IMR-90 (cell line): ENCODE measurements around the gene CEBPE. TPM values are rescaled to one million over a fixed set of nuclear protein-coding genes. Genes with fewer than 3 reads are reported as not detected.
A peak's percentile ranks its signal among the peaks of the same experiment; 100 is the strongest.

Experiments used
- ATAC-seq: fragments of 200-7000 bp; cut with Tn5 transposase; 2 replicates; pipeline ENCODE4 v1.9.1; 2020; ENCODE audit warnings: low read depth, mild to moderate bottlenecking, moderate library complexity
- BruUV-seq: library from RNA; stranded (reverse); fragments of 400-500 nt; replicated peaks from 2 replicates; lab custom pipeline; 2021; lab: Mats Ljungman, UMichigan
- CTCF ChIA-PET: fragments of 300-600 bp; formaldehyde crosslinking; extraction: SDS; loops from one replicate; lab custom pipeline; 2021; ENCODE audit warnings: antibody characterized with exemption; lab: Yijun Ruan, JAX
- POLR2A ChIA-PET: fragments of 300-600 bp; sonication (Branson Sonifier 250); formaldehyde crosslinking; loops from one replicate; lab custom pipeline; 2022; ENCODE audit warnings: antibody characterized with exemption; ENCODE audit not compliant: unreplicated experiment; lab: Charles Lee
- DNase-seq: peaks from one replicate; pipeline ENCODE4 v3.0.0; 2013
- H2AFZ ChIP-seq: replicated peaks from 2 replicates; pipeline ENCODE3; 2013; ENCODE audit warnings: low read length, mild to moderate bottlenecking; ENCODE audit not compliant: poor library complexity
- H2AK5ac ChIP-seq: 2 replicates; pipeline ENCODE4 v1.6.1; 2013; ENCODE audit warnings: low read depth, low read length, inconsistent platforms
- H2AK9ac ChIP-seq: replicated peaks from 2 replicates; pipeline ENCODE3; 2013; ENCODE audit warnings: mild to moderate bottlenecking, low read depth, low read length, moderate library complexity; ENCODE audit not compliant: poor library complexity
- H2BK120ac ChIP-seq: 2 replicates; pipeline ENCODE4 v1.6.1; 2013; ENCODE audit warnings: low read depth, low read length, inconsistent platforms
- H2BK15ac ChIP-seq: 3 replicates; pipeline ENCODE4 v1.6.1; 2013; ENCODE audit warnings: low read depth, low read length, inconsistent platforms
- H2BK20ac ChIP-seq: 2 replicates; pipeline ENCODE4 v1.6.1; 2013; ENCODE audit warnings: low read depth, mild to moderate bottlenecking, inconsistent platforms, low read length, moderate library complexity
- H2BK5ac ChIP-seq: 2 replicates; pipeline ENCODE4 v1.6.1; 2013; ENCODE audit warnings: mild to moderate bottlenecking, low read depth, low read length, inconsistent platforms; ENCODE audit not compliant: poor library complexity, severe bottlenecking
- H3K14ac ChIP-seq: replicated peaks from 2 replicates; pipeline ENCODE4 v1.6.1; 2013; ENCODE audit warnings: low read depth, low read length, inconsistent platforms
- H3K18ac ChIP-seq: 2 replicates; pipeline ENCODE4 v1.6.1; 2013; ENCODE audit warnings: low read depth, low read length, control low read depth
- H3K23ac ChIP-seq: 2 replicates; pipeline ENCODE4 v1.6.1; 2013; ENCODE audit warnings: low read depth, low read length, inconsistent platforms
- H3K27ac ChIP-seq: 2 replicates; pipeline ENCODE4 v1.5.1; 2013; ENCODE audit warnings: mild to moderate bottlenecking, control low read depth, low read length; ENCODE audit not compliant: insufficient read depth
- H3K27me3 ChIP-seq: 2 replicates; pipeline ENCODE4 v1.6.1; 2013; ENCODE audit warnings: low read length; ENCODE audit not compliant: control insufficient read depth, insufficient read depth
- H3K36me3 ChIP-seq: 2 replicates; pipeline ENCODE4 v1.6.1; 2013; ENCODE audit warnings: low read length, mixed read lengths; ENCODE audit not compliant: control insufficient read depth, insufficient read depth
- H3K4ac ChIP-seq: 2 replicates; pipeline ENCODE4 v1.6.1; 2013; ENCODE audit warnings: low read depth, low read length, inconsistent platforms
- H3K4me1 ChIP-seq: 2 replicates; pipeline ENCODE4 v1.6.1; 2013; ENCODE audit warnings: low read length, mixed read lengths; ENCODE audit not compliant: control insufficient read depth, insufficient read depth
- H3K4me2 ChIP-seq: 2 replicates; pipeline ENCODE4 v1.6.1; 2013; ENCODE audit warnings: low read depth, mild to moderate bottlenecking, control low read depth, low read length, moderate library complexity
- H3K4me3 ChIP-seq: 2 replicates; pipeline ENCODE4 v1.5.1; 2013; ENCODE audit warnings: low read depth, mild to moderate bottlenecking, control low read depth, low read length, moderate library complexity; ENCODE audit not compliant: insufficient read depth
- H3K56ac ChIP-seq: 2 replicates; pipeline ENCODE4 v1.6.1; 2013; ENCODE audit warnings: low read length, inconsistent platforms; ENCODE audit not compliant: insufficient read depth; ENCODE audit errors: extremely low read depth
- H3K79me1 ChIP-seq, 2 experiments: 2 replicates each; pipeline ENCODE4 v1.6.1; 2013; ENCODE audit warnings: low read length in 2 of 2, inconsistent platforms in 1 of 2, low read depth in 1 of 2
- H3K9ac ChIP-seq: 2 replicates; pipeline ENCODE4 v1.6.1; 2013; ENCODE audit warnings: low read depth, low read length, control low read depth
- H3K9me1 ChIP-seq: 2 replicates; pipeline ENCODE4 v1.6.1; 2013; ENCODE audit warnings: low read length, inconsistent platforms; ENCODE audit not compliant: insufficient read depth
- H3K9me3 ChIP-seq: 2 replicates; pipeline ENCODE4 v1.6.1; 2013; ENCODE audit warnings: low read length; ENCODE audit not compliant: control insufficient read depth, insufficient read depth
- H4K20me1 ChIP-seq: 2 replicates; pipeline ENCODE4 v1.6.1; 2013; ENCODE audit warnings: low read length, inconsistent platforms; ENCODE audit not compliant: insufficient read depth
- H4K5ac ChIP-seq: 2 replicates; pipeline ENCODE4 v1.6.1; 2013; ENCODE audit warnings: mild to moderate bottlenecking, low read depth, low read length, control low read depth
- H4K8ac ChIP-seq, 2 experiments: 2 replicates each; pipeline ENCODE4 v1.6.1; 2013; ENCODE audit warnings: low read depth in 2 of 2, low read length in 2 of 2, control low read depth in 1 of 2, inconsistent platforms in 1 of 2
- H4K91ac ChIP-seq: 2 replicates; pipeline ENCODE4 v1.6.1; 2013; ENCODE audit warnings: low read depth, low read length, inconsistent platforms; ENCODE audit not compliant: insufficient read depth
- CHD1 ChIP-seq: IDR thresholded peaks from 2 replicates; pipeline ENCODE4 v1.6.1; 2012; ENCODE audit warnings: low read depth, low read length, improper control_type of control experiment
- POLR2A ChIP-seq: IDR thresholded peaks from 2 replicates; pipeline ENCODE4 v1.6.1; 2012; ENCODE audit warnings: mild to moderate bottlenecking, low read depth, low read length
- SMC3 ChIP-seq: fragments of 150-350 bp; IDR thresholded peaks from 2 replicates; pipeline ENCODE4 v1.6.1; 2016; ENCODE audit warnings: low read depth, mild to moderate bottlenecking, antibody characterized with exemption, low read length, moderate library complexity
- WGBS, 2 experiments: methylation state at CpG; one replicate each; pipeline versions ENCODE4 v1.1.5 to v1.1.7; 2013; ENCODE audit warnings: missing lambda C conversion rate in 2 of 2; ENCODE audit not compliant: insufficient read length in 1 of 2; ENCODE audit errors: extremely low coverage in 2 of 2; 5-methylcytosine and 5-hydroxymethylcytosine counted together
- dilution Hi-C: fragments of 300-500 bp; cut with HindIII; formaldehyde crosslinking; loops from one replicate; pipeline ENCODE4 v1.14.3; 2018; ENCODE audit warnings: low sequenced_read_pairs; ENCODE audit not compliant: unreplicated experiment
- in situ Hi-C: fragments of 300-500 bp; cut with MboI; formaldehyde crosslinking; loops from 3 replicates; pipeline ENCODE4 v1.14.3; 2019; ENCODE audit warnings: low sequenced_read_pairs, inconsistent platforms, mixed read lengths
- intact Hi-C: fragments of 100-400 bp; cut with micrococcal nuclease; formaldehyde crosslinking; loops from 2 replicates; pipeline ENCODE4 v1.10.0; 2022
- polyA plus RNA-seq, 3 experiments: library from polyadenylated mRNA; depleted of rRNA; stranded (reverse); fragments of >200 nt; gene quantifications; 2 replicates each; pipeline ENCODE4 v1.2.3, GENCODE V29; 2012; ENCODE audit warnings: low replicate concordance in 1 of 3
- total RNA-seq: library from RNA; depleted of rRNA; stranded (reverse); fragments of >200 nt; gene quantifications from 2 replicates; pipeline ENCODE4 v1.2.3, GENCODE V29; 2012

CEBPE gene
- total and polyA plus RNA-seq, 2 of the 4 experiments (the other 2 are of a cell fraction): 0.05 TPM; not detected in 1

GRCh38 chr14:23114120-23114458 lies 5.0 kb downstream of the CEBPE start:
- Histone ChIP-seq H2BK5ac (peak overlapping the region; percentile 95), H3K4me1 (peaks cover 29% of the 10 kb centered on the region), H3K18ac (peak overlapping the region; percentile 87), H3K27me3 (no peaks in the 10 kb centered on the region), H3K9ac (peak overlapping the region; percentile 13; the same call in 1 of the 2 replicates), H3K4me3 (no peak overlapping the region), H4K8ac (peak overlapping the region; percentile 81 to 92), H3K79me1 (peaks cover 9 to 10% of the 10 kb centered on the region in 2 experiments; a peak in 2 of 4 replicates), H3K23ac (peak overlapping the region; percentile 81; the same call in 1 of the 2 replicates), H2AK9ac (peak overlapping the region; percentile 77), H2BK15ac (peak overlapping the region; percentile 97), H2BK120ac (peak overlapping the region; percentile 92), H3K9me3 (no peaks in the 10 kb centered on the region), H2AFZ (peak overlapping the region; percentile 80), H3K36me3 (no peaks in the 10 kb centered on the region), H4K20me1 (no peaks in the 10 kb centered on the region), H2AK5ac (peak overlapping the region; percentile 82), H3K9me1 (peaks cover 35% of the 10 kb centered on the region), H4K5ac (peak overlapping the region; percentile 39), H3K56ac (no peak overlapping the region), H3K4me2 (no peak overlapping the region; the same call in 1 of the 2 replicates), H3K14ac (peak overlapping the region; percentile 91), H3K4ac (peak overlapping the region; percentile 89), H3K27ac (peak overlapping the region; percentile 61), H2BK20ac (peak overlapping the region; percentile 92), H4K91ac (peak overlapping the region; percentile 92)
- TF ChIP-seq POLR2A (no peak), CHD1 (no peak), SMC3 (no peak)
- DNase-seq (no peak), ATAC-seq (no peak)
- POLR2A ChIA-PET: no interaction called here
- in situ Hi-C loops (loop anchor here (10.0 kb wide), 1 partner anchor 191 kb away; the partner anchor contains the start of genes BCL2L2 and PPP1R3E), dilution Hi-C loops (no loop called here), intact Hi-C loops (no loop called here)
- CTCF ChIA-PET: interaction anchor here (1.7 to 2.2 kb wide), 2 partner anchors 19 to 45 kb away, joined by 5 to 6 read pairs; partner anchors contain the start of genes ACIN1 and C14orf119
- WGBS, 2 experiments: 40% methylated on average over 1 of the region's 5 CpGs; no CpG with 5 or more reads in 1 of the 2 experiments
- BruUV-seq: no TSS peak
